GM18526 (cell line): Measurements from ENCODE around the gene CD300LG.

Experiments
- POLR2A ChIP-seq: IDR thresholded peaks from 3 replicates; pipeline ENCODE4 v1.6.1; 2011; ENCODE audit not compliant: insufficient read length; ENCODE audit errors: extremely low read depth

CD300LG gene

GRCh38 chr17:43864161-43864984, 17.4 kb downstream of the CD300LG start:
- TF ChIP-seq POLR2A, result no peak

DNA sequence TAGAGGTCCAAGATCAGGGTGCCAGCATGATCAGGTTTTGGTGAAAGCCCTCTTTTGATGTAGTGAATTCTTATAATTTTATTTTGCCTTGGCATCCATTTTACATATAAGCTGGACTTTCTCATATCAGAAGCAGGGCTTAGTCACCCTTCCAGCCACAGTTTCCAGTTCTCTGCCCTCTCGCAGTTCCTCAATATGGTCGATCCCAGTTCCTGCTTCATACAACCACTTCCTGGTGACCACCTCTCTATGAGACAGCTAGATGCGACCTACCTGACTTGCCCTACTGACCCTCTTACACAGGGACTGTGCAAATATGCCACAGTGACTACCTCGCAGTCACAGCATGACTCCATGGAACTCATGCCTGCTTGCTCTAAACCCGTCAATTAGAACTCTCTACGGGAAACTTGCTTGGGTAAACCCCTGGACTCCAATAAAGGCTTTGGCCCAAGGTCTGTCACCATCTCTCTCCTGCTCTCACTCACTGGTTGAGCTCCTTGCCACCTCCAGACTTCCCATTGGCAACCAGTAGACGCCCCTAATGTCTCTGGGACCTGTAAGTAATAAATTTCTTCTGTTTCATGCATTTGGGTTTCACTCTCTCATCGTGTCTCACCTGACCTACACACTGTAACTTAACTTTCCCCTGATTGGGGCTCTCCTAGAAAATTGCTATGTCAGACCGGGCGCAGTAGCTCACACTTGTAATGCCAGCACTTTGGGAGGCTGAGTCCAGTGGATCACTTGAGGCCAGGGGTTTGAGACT, 21.4 kb downstream of the CD300LG start:
- TF ChIP-seq POLR2A, result no peak

- no peak for TF ChIP-seq POLR2A
Observed at GRCh38 chr17:43871946-43872690, 25.1 kb downstream of the CD300LG start.

DNA sequence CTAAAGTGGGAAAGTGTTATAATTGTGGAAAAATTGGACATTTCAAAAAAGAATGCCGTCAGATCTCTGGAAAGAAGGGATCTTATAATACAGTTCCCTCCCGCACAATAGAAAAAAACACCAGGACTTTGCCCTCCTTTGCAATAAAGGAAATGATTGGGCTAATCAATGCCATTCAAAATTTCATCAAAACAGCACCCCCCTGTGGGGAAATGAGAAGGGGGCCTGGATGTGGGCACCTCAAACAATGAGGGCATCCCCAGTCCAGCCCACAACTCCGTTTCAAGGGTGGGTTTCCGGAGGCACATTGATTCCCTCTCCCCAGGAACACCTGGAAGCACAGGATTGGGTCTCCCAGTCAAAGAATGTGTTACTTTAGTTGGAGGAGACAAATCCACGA, 26.1 kb downstream of the CD300LG start:
- TF ChIP-seq POLR2A, result no peak

DNA sequence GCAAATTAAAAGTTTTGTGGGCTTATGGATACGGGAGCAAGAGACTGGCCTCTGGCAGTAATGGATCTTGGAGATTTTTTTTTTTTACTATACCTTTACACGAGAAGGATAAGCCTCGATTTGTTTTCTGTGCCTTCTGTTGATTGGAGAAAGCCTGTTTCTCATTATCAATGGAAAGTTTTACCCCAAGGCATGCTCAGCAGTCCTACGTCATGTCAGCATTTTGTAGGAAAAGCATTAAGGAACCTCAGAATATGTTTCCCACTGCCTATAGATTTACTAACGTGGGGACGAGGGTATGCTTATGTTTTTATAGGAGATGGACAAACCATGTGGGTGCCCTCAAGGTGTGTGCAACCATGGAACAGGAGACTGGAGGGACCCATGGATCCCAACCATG, 26.8 kb downstream of the CD300LG start:
- TF ChIP-seq POLR2A, result no peak

GRCh38 chr17:43874293-43874692, 27.3 kb downstream of the CD300LG start:
- TF ChIP-seq POLR2A, result no peak

- TF ChIP-seq POLR2A, result no peak
Observed at GRCh38 chr17:43875476-43876147, 28.6 kb downstream of the CD300LG start.

DNA sequence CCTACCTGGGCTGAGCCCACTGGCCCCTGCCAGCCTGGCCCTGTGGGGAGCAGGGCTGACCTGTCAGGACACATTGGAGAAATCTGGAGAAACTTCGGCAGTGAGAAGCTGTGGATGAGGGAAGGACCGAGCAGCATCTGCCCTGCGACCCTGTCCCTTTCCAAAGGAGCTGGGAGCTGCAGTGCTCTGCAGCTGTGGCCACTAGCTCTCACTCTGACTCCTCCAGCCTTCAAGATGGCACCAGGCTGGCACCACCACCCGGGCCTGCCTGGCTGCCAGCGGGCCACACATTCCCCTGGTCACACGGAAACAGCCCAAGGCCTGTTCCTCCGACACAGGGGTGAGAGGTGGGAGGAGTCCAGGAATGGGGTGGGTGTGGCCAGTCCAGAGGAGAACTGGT, 30.1 kb downstream of the CD300LG start:
- no peak for TF ChIP-seq POLR2A

GRCh38 chr17:43877451-43878155, 30.6 kb downstream of the CD300LG start:
- TF ChIP-seq POLR2A, result no peak

GRCh38 chr17:43878260-43879175, 31.5 kb downstream of the CD300LG start:
- no peak for TF ChIP-seq POLR2A

GRCh38 chr17:43879723-43880419, 32.9 kb downstream of the CD300LG start:
- no peak for TF ChIP-seq POLR2A

GRCh38 chr17:43880420-43880991, 33.5 kb downstream of the CD300LG start:
- no peak for TF ChIP-seq POLR2A

DNA sequence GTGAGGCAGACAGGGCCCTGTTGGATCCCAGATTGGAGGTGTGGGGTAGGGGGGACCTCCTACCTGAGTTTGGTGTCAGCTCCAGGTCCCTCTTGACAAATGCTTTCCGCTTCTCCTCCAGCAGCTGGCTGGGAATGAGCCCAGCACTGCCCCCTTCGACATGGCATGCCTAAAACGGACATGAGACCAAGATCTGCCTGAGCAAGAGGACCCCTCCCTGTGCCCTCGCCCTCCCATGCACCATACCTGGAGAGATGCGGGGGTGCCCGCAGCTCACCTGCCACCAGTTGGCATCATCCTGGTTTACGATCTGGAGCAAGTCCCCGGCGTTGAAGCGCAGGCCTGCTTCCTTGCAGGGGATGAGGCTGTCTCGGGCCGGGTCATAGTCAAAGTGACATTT, 34.2 kb downstream of the CD300LG start:
- TF ChIP-seq POLR2A, result no peak
